ENCODE data around the gene BACH2. TPM values are rescaled to one million over a fixed set of nuclear protein-coding genes. Genes with fewer than 3 reads are reported as not detected.

BACH2 gene
- total RNA-seq, 1 donor from 2014 or later: 3.9 TPM

- Histone ChIP-seq H4K20me1 (ENCODE audit: low read depth) (no peaks in the 10 kb centered on the region), H3K4me2 (no peak overlapping the region), H3K27me3 (no peaks in the 10 kb centered on the region), H3K9ac (no peak overlapping the region), H3K4me1 (no peaks in the 10 kb centered on the region), H3K9me3 (ENCODE audit: low read depth) (no peaks in the 10 kb centered on the region), H2AFZ (replicated peaks) (no peak overlapping the region), H3K36me3 (no peaks in the 10 kb centered on the region), H3K27ac (no peak overlapping the region), H3F3A (ENCODE audit: low read depth) (no peaks in the 10 kb centered on the region), H3K79me2 (ENCODE audit: low read depth) (no peaks in the 10 kb centered on the region), H3K4me3 (no peak overlapping the region)
- H3K27ac Mint-ChIP-seq: no peak overlapping the region
- TF ChIP-seq EZH2 (IDR thresholded peaks at IDR 0.05) (no peak), EZH2phosphoT487 (IDR thresholded peaks at IDR 0.05) (no peak), CTCF (IDR thresholded peaks at IDR 0.05) (no peak)
- H3K4me1 Mint-ChIP-seq: peaks cover 20% of the 10 kb centered on the region
- H3K4me3 Mint-ChIP-seq: no peak overlapping the region
- no peaks in the 10 kb centered on the region for H3K9me3 Mint-ChIP-seq
- H3K36me3 Mint-ChIP-seq: no peaks in the 10 kb centered on the region
- H3K27me3 Mint-ChIP-seq (ENCODE audit: insufficient read depth, low read depth): no peaks in the 10 kb centered on the region
- DNase-seq (ENCODE audit: low spot score): no peak
Observed at GRCh38 chr6:90139272-90139817, 157.3 kb downstream of the BACH2 start.

GRCh38 chr6:90136837-90137568, 159.6 kb downstream of the BACH2 start:
- Mint-ChIP-seq H3K9me3 (peaks cover 2% of the 10 kb centered on the region), H3K36me3 (peaks cover 3% of the 10 kb centered on the region), H3K4me1 (peaks cover 33% of the 10 kb centered on the region), H3K27ac (peak overlapping the region; percentile 15), H3K27me3 (ENCODE audit: insufficient read depth, low read depth) (no peaks in the 10 kb centered on the region), H3K4me3 (no peak overlapping the region)
- no peaks in the 10 kb centered on the region for H3K4me1 ChIP-seq
- H3F3A ChIP-seq (ENCODE audit: low read depth): no peaks in the 10 kb centered on the region
- no peak overlapping the region for H3K27ac ChIP-seq
- no peaks in the 10 kb centered on the region for H3K79me2 ChIP-seq (ENCODE audit: low read depth)
- no peak overlapping the region for H2AFZ ChIP-seq (replicated peaks)
- H3K9ac ChIP-seq: no peak overlapping the region
- no peak for TF ChIP-seq EZH2phosphoT487 (IDR thresholded peaks at IDR 0.05)
- no peak for TF ChIP-seq CTCF (IDR thresholded peaks at IDR 0.05)
- no peak for TF ChIP-seq EZH2 (IDR thresholded peaks at IDR 0.05)
- H3K27me3 ChIP-seq: no peaks in the 10 kb centered on the region
- H3K4me3 ChIP-seq: no peak overlapping the region
- H4K20me1 ChIP-seq (ENCODE audit: low read depth): no peaks in the 10 kb centered on the region
- no peak for DNase-seq (ENCODE audit: low spot score)
- H3K36me3 ChIP-seq: no peaks in the 10 kb centered on the region
- no peaks in the 10 kb centered on the region for H3K9me3 ChIP-seq (ENCODE audit: low read depth)
- H3K4me2 ChIP-seq: no peak overlapping the region

- Histone ChIP-seq H3K36me3 (no peaks in the 10 kb centered on the region), H3K4me3 (no peak overlapping the region), H3K79me2 (ENCODE audit: low read depth) (no peaks in the 10 kb centered on the region), H3K4me2 (no peak overlapping the region), H3K9ac (no peak overlapping the region), H2AFZ (replicated peaks) (no peak overlapping the region), H3K27ac (no peak overlapping the region), H3F3A (ENCODE audit: low read depth) (no peaks in the 10 kb centered on the region), H3K4me1 (no peaks in the 10 kb centered on the region), H3K27me3 (no peaks in the 10 kb centered on the region), H3K9me3 (ENCODE audit: low read depth) (no peaks in the 10 kb centered on the region), H4K20me1 (ENCODE audit: low read depth) (no peaks in the 10 kb centered on the region)
- Mint-ChIP-seq H3K4me1 (peaks cover 40% of the 10 kb centered on the region), H3K27me3 (ENCODE audit: insufficient read depth, low read depth) (no peaks in the 10 kb centered on the region), H3K36me3 (peaks cover 3% of the 10 kb centered on the region), H3K27ac (no peak overlapping the region), H3K9me3 (peaks cover 2% of the 10 kb centered on the region), H3K4me3 (no peak overlapping the region)
- DNase-seq (ENCODE audit: low spot score): no peak
- TF ChIP-seq CTCF (IDR thresholded peaks at IDR 0.05) (no peak), EZH2 (IDR thresholded peaks at IDR 0.05) (no peak), EZH2phosphoT487 (IDR thresholded peaks at IDR 0.05) (no peak)
Observed at GRCh38 chr6:90136176-90136575, 160.5 kb downstream of the BACH2 start.

Measured in neural progenitor cell (in vitro differentiated cells).